PC-3 (cell line): ENCODE results near the gene CYP26A1. TPM values are rescaled to one million over a fixed set of nuclear protein-coding genes. Genes with fewer than 3 reads are reported as not detected.

Source experiments
- ATAC-seq: fragments of 200-7000 bp; cut with Tn5 transposase; 2 replicates; pipeline ENCODE4 v1.9.1; 2020; ENCODE audit warnings: mild to moderate bottlenecking, moderate library complexity
- BruUV-seq: library from RNA; stranded (reverse); fragments of 400-500 nt; replicated peaks from 2 replicates; lab custom pipeline; 2021; lab: Mats Ljungman, UMichigan
- CTCF ChIA-PET: fragments of 300-600 bp; sonication (Branson Sonifier 250); formaldehyde crosslinking; loops from one replicate; lab custom pipeline; 2022; ENCODE audit warnings: antibody characterized with exemption; lab: Charles Lee
- POLR2A ChIA-PET: fragments of 300-600 bp; sonication (Branson Sonifier 250); formaldehyde crosslinking; loops from one replicate; lab custom pipeline; 2022; ENCODE audit warnings: antibody characterized with exemption; ENCODE audit not compliant: unreplicated experiment; lab: Charles Lee
- DNase-seq: peaks from one replicate; pipeline ENCODE4 v3.0.0-alpha.2; 2015
- H2AFZ ChIP-seq: fragments of 300-600 bp; sonication (generic); 2 replicates; pipeline ENCODE4 v1.6.0; 2016; ENCODE audit warnings: antibody characterized with exemption, low read length
- H3F3A ChIP-seq: fragments of 300-600 bp; sonication (generic); one replicate; pipeline ENCODE4 v1.6.0; 2017; ENCODE audit warnings: antibody characterized with exemption, low read length, control low read depth, mild to moderate bottlenecking; ENCODE audit not compliant: unreplicated experiment
- H3K27ac ChIP-seq: fragments of 300-600 bp; sonication (generic); 2 replicates; pipeline ENCODE4 v1.5.1; 2016; ENCODE audit warnings: mild to moderate bottlenecking, low read length
- H3K27me3 ChIP-seq: fragments of 300-600 bp; sonication (generic); 2 replicates; pipeline ENCODE4 v1.6.1; 2016; ENCODE audit warnings: low read length, mixed read lengths
- H3K36me3 ChIP-seq: fragments of 300-600 bp; sonication (generic); 2 replicates; pipeline ENCODE4 v1.6.1; 2016; ENCODE audit warnings: low read depth, mixed run types, low read length, mixed read lengths
- H3K4me1 ChIP-seq: fragments of 300-600 bp; sonication (generic); 2 replicates; pipeline ENCODE4 v1.5.1; 2016; ENCODE audit warnings: low read length; ENCODE audit not compliant: insufficient read depth
- H3K4me2 ChIP-seq: fragments of 300-600 bp; sonication (generic); 2 replicates; pipeline ENCODE4 v1.6.0; 2016; ENCODE audit warnings: low read length
- H3K4me3 ChIP-seq: fragments of 300-600 bp; sonication (generic); 2 replicates; pipeline ENCODE4 v1.5.1; 2016; ENCODE audit warnings: mild to moderate bottlenecking, low read length, mixed read lengths
- H3K79me2 ChIP-seq: fragments of 300-600 bp; sonication (generic); 2 replicates; pipeline ENCODE4 v1.6.1; 2017; ENCODE audit warnings: low read length, mixed read lengths
- H3K9ac ChIP-seq: fragments of 300-600 bp; sonication (generic); 2 replicates; pipeline ENCODE4 v1.6.0; 2016; ENCODE audit warnings: mild to moderate bottlenecking, low read length
- H3K9me2 ChIP-seq: fragments of 300-600 bp; sonication (generic); replicated peaks from 2 replicates; pipeline ENCODE4 v1.6.1; 2016; ENCODE audit warnings: mixed run types, low read length, mixed read lengths
- H3K9me3 ChIP-seq: fragments of 300-600 bp; sonication (generic); 2 replicates; pipeline ENCODE4 v1.6.1; 2016; ENCODE audit warnings: low read length, mixed read lengths
- H4K20me1 ChIP-seq: fragments of 300-600 bp; sonication (generic); 2 replicates; pipeline ENCODE4 v1.6.1; 2016; ENCODE audit warnings: low read length, mixed read lengths
- CTCF ChIP-seq: fragments of 300-600 bp; sonication (generic); conservative IDR thresholded peaks from 2 replicates; pipeline ENCODE4 v1.5.1; 2017; ENCODE audit warnings: antibody characterized with exemption, low read depth, mild to moderate bottlenecking, low read length
- EZH2 ChIP-seq: fragments of 300-600 bp; sonication (generic); IDR thresholded peaks from one replicate; pipeline ENCODE4 v1.6.1; 2017; ENCODE audit warnings: antibody characterized with exemption, mild to moderate bottlenecking, low read length; ENCODE audit not compliant: unreplicated experiment
- EZH2phosphoT487 ChIP-seq: fragments of 300-600 bp; sonication (generic); IDR thresholded peaks from 2 replicates; pipeline ENCODE4 v1.6.1; 2018; ENCODE audit warnings: mild to moderate bottlenecking, antibody characterized with exemption, low read length, borderline replicate concordance
- intact Hi-C: fragments of 100-400 bp; cut with micrococcal nuclease; formaldehyde crosslinking; loops from 2 replicates; pipeline ENCODE4 v1.9.0; 2023
- total RNA-seq: library from RNA; depleted of rRNA; stranded (reverse); fragments of >200 nt; gene quantifications from 2 replicates; pipeline ENCODE4 v1.2.3, GENCODE V29; 2014

The CYP26A1 gene
- total RNA-seq, 1 experiment from 2014 or later = 0.26 TPM

GRCh38 chr10:93063977-93064660, 9.6 kb upstream of the CYP26A1 start:
- H3K9ac ChIP-seq = no peak overlapping the region
- H3K4me3 ChIP-seq = no peak overlapping the region
- no peaks in the 10 kb centered on the region for H3K79me2 ChIP-seq
- ATAC-seq = no peak
- H3K27ac ChIP-seq = no peak overlapping the region
- no peaks in the 10 kb centered on the region for H3K36me3 ChIP-seq
- intact Hi-C loops = no loop called here
- no peaks in the 10 kb centered on the region for H3K9me3 ChIP-seq
- CTCF ChIA-PET = interaction anchor here (0.6 kb wide), 1 partner anchor 619 kb away, joined by 3 read pairs; no protein-coding TSS in a partner anchor
- H3K4me2 ChIP-seq = no peak overlapping the region
- BruUV-seq = no TSS peak
- POLR2A ChIA-PET = no interaction called here
- H2AFZ ChIP-seq = no peak overlapping the region
- no peaks in the 10 kb centered on the region for H3K9me2 ChIP-seq
- H3K4me1 ChIP-seq = peaks cover 1% of the 10 kb centered on the region; the same call in 1 of the 2 replicates
- DNase-seq = no peak
- H3K27me3 ChIP-seq = no peaks in the 10 kb centered on the region
- no peaks in the 10 kb centered on the region for H3F3A ChIP-seq
- H4K20me1 ChIP-seq = no peaks in the 10 kb centered on the region
- no peak for TF ChIP-seq EZH2phosphoT487
- no peak for TF ChIP-seq CTCF
- TF ChIP-seq EZH2 = no peak

- no peak for TF ChIP-seq CTCF
- TF ChIP-seq EZH2 = no peak
- TF ChIP-seq EZH2phosphoT487 = no peak
- Histone ChIP-seq H3K4me2 (no peak overlapping the region), H3K9ac (no peak overlapping the region), H4K20me1 (no peaks in the 10 kb centered on the region), H3K27me3 (no peaks in the 10 kb centered on the region), H3K4me3 (no peak overlapping the region), H3K36me3 (no peaks in the 10 kb centered on the region), H3K4me1 (no peaks in the 10 kb centered on the region), H3K9me2 (no peaks in the 10 kb centered on the region), H3K9me3 (no peaks in the 10 kb centered on the region), H3K27ac (no peak overlapping the region), H2AFZ (no peak overlapping the region), H3K79me2 (no peaks in the 10 kb centered on the region), H3F3A (no peaks in the 10 kb centered on the region)
- ChIA-PET POLR2A (no interaction called here), CTCF (no interaction called here)
- ATAC-seq = no peak
- intact Hi-C loops = no loop called here
- no peak for DNase-seq
- no TSS peak for BruUV-seq
These were observed 8.6 kb upstream of the CYP26A1 start for GRCh38 chr10:93064874-93065660.
